ENCODE measurements around the gene ZNF438. TPM values are rescaled to one million over a fixed set of nuclear protein-coding genes. Genes with fewer than 3 reads are reported as not detected.

ZNF438 gene
- total RNA-seq, 4 donors from 2014 or later = 10.3 to 14.6 (median 13.6) TPM

GRCh38 chr10:31074722-31075086, 43.0 kb upstream of the ZNF438 start:
- WGBS, 2 donors (ENCODE audit: low coverage in 1 of 2) = 64 to 92% methylated on average over 3 to 5 of the region's 5 CpGs
- ATAC-seq = no peak

GRCh38 chr10:31073996-31074721, 42.5 kb upstream of the ZNF438 start:
- TF ChIP-seq CTCF (IDR thresholded peaks at IDR 0.05) = no peak
- TF ChIP-seq POLR2A (IDR thresholded peaks at IDR 0.05) = no peak
- TF ChIP-seq POLR2AphosphoS5 (IDR thresholded peaks at IDR 0.05) = no peak
- H3K4me1 ChIP-seq = peaks cover 0 to 14% (median 0%) of the 10 kb centered on the region in 3 donors
- H3K9me3 ChIP-seq = no peaks in the 10 kb centered on the region
- H3K36me3 ChIP-seq = no peaks in the 10 kb centered on the region
- 79 to 85% methylated on average over 2 to 5 of the region's 5 CpGs for WGBS, 2 donors (ENCODE audit: low coverage in 1 of 2)
- peak overlapping the region in 1 of 4 donors; percentile 2 for H3K27ac ChIP-seq
- H3K4me3 ChIP-seq = no peak overlapping the region
- H3K27me3 ChIP-seq = no peaks in the 10 kb centered on the region
- no peak for ATAC-seq

More at GRCh38 chr10:31074722-31075086, 43.0 kb upstream of the ZNF438 start:
- Histone ChIP-seq H3K27me3 (no peaks in the 10 kb centered on the region), H3K4me1 (peaks cover 0 to 14% (median 0%) of the 10 kb centered on the region in 3 donors), H3K9me3 (no peaks in the 10 kb centered on the region), H3K27ac (peak overlapping the region in 2 of 4 donors; percentile 2 to 13), H3K4me3 (no peak overlapping the region), H3K36me3 (no peaks in the 10 kb centered on the region)
- TF ChIP-seq POLR2AphosphoS5 (IDR thresholded peaks at IDR 0.05) = no peak
- TF ChIP-seq EP300 (IDR thresholded peaks at IDR 0.05) = no peak
- no peak for TF ChIP-seq POLR2A (IDR thresholded peaks at IDR 0.05)
- no peak for TF ChIP-seq CTCF (IDR thresholded peaks at IDR 0.05)

GRCh38 chr10:31073211-31073610, 41.5 kb upstream of the ZNF438 start:
- no peak for TF ChIP-seq CTCF (IDR thresholded peaks at IDR 0.05)
- TF ChIP-seq POLR2A (IDR thresholded peaks at IDR 0.05) = no peak
- TF ChIP-seq POLR2AphosphoS5 (IDR thresholded peaks at IDR 0.05) = no peak
- TF ChIP-seq EP300 (IDR thresholded peaks at IDR 0.05) = no peak
- no peak overlapping the region for H3K27ac ChIP-seq
- H3K4me3 ChIP-seq = no peak overlapping the region
- H3K27me3 ChIP-seq = no peaks in the 10 kb centered on the region
- H3K36me3 ChIP-seq = no peaks in the 10 kb centered on the region
- no peaks in the 10 kb centered on the region for H3K9me3 ChIP-seq
- ATAC-seq = no peak
- 83 to 100% methylated on average over 3 to 5 of the region's 5 CpGs for WGBS, 2 donors (ENCODE audit: low coverage in 1 of 2)
- H3K4me1 ChIP-seq = peaks cover 0 to 14% (median 0%) of the 10 kb centered on the region in 3 donors

- Histone ChIP-seq H3K36me3 (no peaks in the 10 kb centered on the region), H3K27ac (no peak overlapping the region), H3K4me3 (no peak overlapping the region), H3K4me1 (peaks cover 0 to 14% (median 0%) of the 10 kb centered on the region in 3 donors), H3K9me3 (no peaks in the 10 kb centered on the region), H3K27me3 (no peaks in the 10 kb centered on the region)
- TF ChIP-seq CTCF (IDR thresholded peaks at IDR 0.05) = no peak
- 67 to 69% methylated on average over 2 of the region's 2 CpGs for WGBS, 2 donors (ENCODE audit: low coverage in 1 of 2)
- no peak for ATAC-seq
Observed at GRCh38 chr10:31072451-31072850, 40.8 kb upstream of the ZNF438 start.
